Measurements from ENCODE around the gene PHF12. TPM values are rescaled to one million over a fixed set of nuclear protein-coding genes. Genes with fewer than 3 reads are reported as not detected.

PHF12 gene
- total and polyA plus RNA-seq, 2 of the 8 experiments (the other 6 are each of a cell fraction or from before 2014, with no cell fraction given): 38.8 to 65.7 TPM

GRCh38 chr17:28897769-28898526 is 53.4 kb downstream of the PHF12 start:
- Histone ChIP-seq H3K9me3 (ENCODE audit: insufficient read depth in 2 of 2, low read depth in 1 of 2, low read length in 1 of 2) (no peaks in the 10 kb centered on the region), H3K4me1 (replicated peaks in 1 of 4; ENCODE audit: control insufficient read depth in 3 of 4, insufficient read depth in 4 of 4, low read length in 3 of 4) (peaks cover 2 to 18% (median 8%) of the 10 kb centered on the region in 4 experiments), H3K79me1 (ENCODE audit: low read depth, low read length) (peaks cover 11% of the 10 kb centered on the region), H2BK5ac (ENCODE audit: low read depth, low read length) (peak overlapping the region; percentile 87; the same call in 1 of the 2 replicates), H3K9ac (replicated peaks in 1 of 4; ENCODE audit: extremely low read depth in 1 of 4, low read depth in 3 of 4, low read length in 3 of 4) (peak overlapping the region in 3 of 4 experiments; percentile 22 to 72 (median 71); a peak in 2 of 7 replicates), H2AFZ (ENCODE audit: low read length) (no peak overlapping the region; the same call in 1 of the 2 replicates), H4K8ac (ENCODE audit: extremely low read depth, insufficient read depth, low read length) (no peak overlapping the region), H2AK5ac (ENCODE audit: low read depth, low read length) (no peak overlapping the region; the same call in 1 of the 2 replicates), H2BK12ac (ENCODE audit: low read depth, low read length) (no peak overlapping the region), H3K23ac (ENCODE audit: insufficient read length) (no peak overlapping the region), H3K36me3 (ENCODE audit: control insufficient read depth in 2 of 4, insufficient read depth in 4 of 4, low read length in 3 of 4) (no peaks in the 10 kb centered on the region; a peak in 1 of 8 replicates), H3K14ac (ENCODE audit: insufficient read length) (no peak overlapping the region), H4K91ac (replicated peaks; ENCODE audit: insufficient read length, low read length) (no peak overlapping the region), H3K27me3 (replicated peaks in 1 of 4; ENCODE audit: control insufficient read depth in 3 of 4, extremely low read depth in 1 of 4, insufficient read depth in 3 of 4, low read length in 3 of 4) (no peaks in the 10 kb centered on the region), H2BK120ac (replicated peaks; ENCODE audit: low read depth, low read length) (no peak overlapping the region), H4K20me1 (replicated peaks in 1 of 2; ENCODE audit: control insufficient read depth in 1 of 2, insufficient read depth in 2 of 2, low read length in 2 of 2) (peaks cover 0 to 2% of the 10 kb centered on the region in 2 experiments), H3K4me3 (ENCODE audit: extremely low read depth in 1 of 4, insufficient read depth in 2 of 4, low read depth in 3 of 4, low read length in 4 of 4) (peak overlapping the region; percentile 79 to 94 (median 89)), H4K5ac (ENCODE audit: insufficient read length, low read depth, low read length) (peak overlapping the region; percentile 31), H3K27ac (ENCODE audit: low read depth, low read length) (peak overlapping the region; percentile 43; the same call in 1 of the 2 replicates), H3K18ac (ENCODE audit: extremely low read depth, low read length) (peak overlapping the region; percentile 88), H3K56ac (replicated peaks; ENCODE audit: insufficient read length, low read depth, low read length) (no peak overlapping the region), H2BK20ac (ENCODE audit: low read length) (no peak overlapping the region), H3K4me2 (ENCODE audit: insufficient read depth in 1 of 2, low read depth in 2 of 2, low read length in 2 of 2) (peak overlapping the region; percentile 68 to 71), H3K79me2 (ENCODE audit: control insufficient read depth in 1 of 2, insufficient read depth in 2 of 2, low read length in 2 of 2) (peaks cover 4 to 25% of the 10 kb centered on the region in 2 experiments), H2BK15ac (ENCODE audit: low read length) (no peak overlapping the region), H3K23me2 (ENCODE audit: low read depth, low read length) (peaks cover 8% of the 10 kb centered on the region; the same call in 1 of the 2 replicates), H3K4ac (replicated peaks; ENCODE audit: insufficient read length, low read depth, low read length) (no peak overlapping the region)
- CTCF ChIA-PET (ENCODE audit: partially characterized antibody): interaction anchor here (0.6 to 7.3 kb wide), 19 partner anchors 11 to 220 kb away, joined by 3 to 47 read pairs (median 4); partner anchors contain the start of genes NEK8 and TLCD1
- POLR2A ChIA-PET (ENCODE audit: partially characterized antibody): interaction anchor here (0.5 to 5.2 kb wide), 29 partner anchors 9 to 187 kb away, joined by 3 to 51 read pairs (median 5); partner anchors contain the start of genes PHF12, PROCA1, RPL23A and TLCD1
- TF ChIP-seq TAF1 (IDR thresholded peaks at IDR 0.05; ENCODE audit: low read depth, low read length) (0 out of 2 replicates have a peak, but pooled peaks have one; percentile 2), POLR2A (IDR thresholded peaks at IDR 0.05; ENCODE audit: control extremely low read depth in 1 of 2, low read depth in 2 of 2, low read length in 2 of 2) (peak in 1 of 2 experiments; percentile 3; a peak in 1 of 3 replicates), RXRA (IDR thresholded peaks at IDR 0.05; ENCODE audit: insufficient read depth, low read depth, low read length) (no peak)
- no peak for DNase-seq (ENCODE audit: low read depth in 1 of 2, low spot score in 2 of 2)
- no peak for FAIRE-seq
- WGBS, 2 experiments (ENCODE audit: extremely low coverage in 1 of 2, insufficient coverage in 1 of 2, insufficient read length in 1 of 2, insufficient replicate concordance in 2 of 2, low coverage in 1 of 2, low lambda C conversion rate in 2 of 2, missing lambda C conversion rate in 1 of 2): 43% methylated on average over 17 of the region's 23 CpGs; no CpG with 5 or more reads in 1 of the 2 experiments
